ENCODE results near the gene ERICH3.

The ERICH3 gene

GRCh38 chr1:74584185-74584584, 89.4 kb downstream of the ERICH3 start:
- no peak overlapping the region for H3K4me3 ChIP-seq (ENCODE audit: low read length)
- TF ChIP-seq, protein P1, sequence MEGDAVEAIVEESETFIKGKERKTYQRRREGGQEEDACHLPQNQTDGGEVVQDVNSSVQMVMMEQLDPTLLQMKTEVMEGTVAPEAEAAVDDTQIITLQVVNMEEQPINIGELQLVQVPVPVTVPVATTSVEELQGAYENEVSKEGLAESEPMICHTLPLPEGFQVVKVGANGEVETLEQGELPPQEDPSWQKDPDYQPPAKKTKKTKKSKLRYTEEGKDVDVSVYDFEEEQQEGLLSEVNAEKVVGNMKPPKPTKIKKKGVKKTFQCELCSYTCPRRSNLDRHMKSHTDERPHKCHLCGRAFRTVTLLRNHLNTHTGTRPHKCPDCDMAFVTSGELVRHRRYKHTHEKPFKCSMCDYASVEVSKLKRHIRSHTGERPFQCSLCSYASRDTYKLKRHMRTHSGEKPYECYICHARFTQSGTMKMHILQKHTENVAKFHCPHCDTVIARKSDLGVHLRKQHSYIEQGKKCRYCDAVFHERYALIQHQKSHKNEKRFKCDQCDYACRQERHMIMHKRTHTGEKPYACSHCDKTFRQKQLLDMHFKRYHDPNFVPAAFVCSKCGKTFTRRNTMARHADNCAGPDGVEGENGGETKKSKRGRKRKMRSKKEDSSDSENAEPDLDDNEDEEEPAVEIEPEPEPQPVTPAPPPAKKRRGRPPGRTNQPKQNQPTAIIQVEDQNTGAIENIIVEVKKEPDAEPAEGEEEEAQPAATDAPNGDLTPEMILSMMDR (IDR thresholded peaks at IDR 0.05; ENCODE audit: insufficient read depth, low read depth, low read length, missing control alignments) = no peak
- DNase-seq (ENCODE audit: low read depth) = no peak

- H3K4me3 ChIP-seq (ENCODE audit: low read length) = no peak overlapping the region
- DNase-seq (ENCODE audit: low read depth) = no peak
- TF ChIP-seq, protein P1 (IDR thresholded peaks at IDR 0.05; ENCODE audit: insufficient read depth, low read depth, low read length, missing control alignments) = no peak
Observed at GRCh38 chr1:74583397-74583796, 90.2 kb downstream of the ERICH3 start.

- TF ChIP-seq, protein P1 (IDR thresholded peaks at IDR 0.05; ENCODE audit: insufficient read depth, low read depth, low read length, missing control alignments) = no peak
- H3K4me3 ChIP-seq (ENCODE audit: low read length) = no peak overlapping the region
- DNase-seq (ENCODE audit: low read depth) = no peak
Observed at GRCh38 chr1:74579425-74579824, 94.2 kb downstream of the ERICH3 start.

GRCh38 chr1:74578101-74578500, 95.5 kb downstream of the ERICH3 start:
- no peak for DNase-seq (ENCODE audit: low read depth)
- H3K4me3 ChIP-seq (ENCODE audit: low read length) = no peak overlapping the region
- TF ChIP-seq, protein P1 (IDR thresholded peaks at IDR 0.05; ENCODE audit: insufficient read depth, low read depth, low read length, missing control alignments) = no peak

DNA sequence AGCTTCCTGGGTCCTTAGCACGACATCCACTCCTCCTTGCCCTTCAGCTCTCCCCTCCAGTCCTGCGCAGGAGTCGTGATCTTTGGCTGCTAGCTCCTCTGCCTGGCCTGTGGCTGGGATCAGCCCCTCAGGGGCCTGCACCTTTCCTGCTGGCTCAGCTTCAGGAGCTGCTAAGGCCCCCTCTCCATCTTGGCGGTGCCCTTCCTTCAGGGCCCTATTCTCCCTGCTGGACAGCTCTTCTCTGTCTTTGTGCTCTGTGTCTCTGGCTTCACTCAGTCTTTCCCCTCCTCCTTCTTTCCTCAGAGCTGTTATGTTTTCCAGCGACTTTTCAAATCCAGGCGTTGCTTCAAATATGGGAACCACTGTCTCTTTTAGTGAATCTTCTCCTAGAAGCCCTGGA, 101.7 kb downstream of the ERICH3 start:
- H3K4me3 ChIP-seq (ENCODE audit: low read length) = no peak overlapping the region
- TF ChIP-seq, protein P1 (IDR thresholded peaks at IDR 0.05; ENCODE audit: insufficient read depth, low read depth, low read length, missing control alignments) = no peak
- DNase-seq (ENCODE audit: low read depth) = no peak

DNA sequence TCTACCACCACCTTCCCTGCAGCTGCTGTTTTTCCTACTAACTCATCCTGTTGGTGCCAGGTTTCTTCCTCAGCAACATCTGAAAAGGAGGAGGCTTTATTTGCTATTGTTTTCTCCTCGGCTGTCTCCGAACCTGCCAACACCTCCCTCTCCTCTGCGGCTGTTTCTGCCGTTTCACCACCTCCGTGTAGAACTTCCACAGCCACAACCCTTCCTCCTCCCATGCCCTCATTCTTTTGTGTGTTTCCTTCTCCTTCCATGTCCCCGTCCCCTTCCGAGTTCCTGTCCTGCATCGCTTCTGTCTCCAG, 102.1 kb downstream of the ERICH3 start:
- TF ChIP-seq, protein P1 (IDR thresholded peaks at IDR 0.05; ENCODE audit: insufficient read depth, low read depth, low read length, missing control alignments) = no peak
- H3K4me3 ChIP-seq (ENCODE audit: low read length) = no peak overlapping the region
- no peak for DNase-seq (ENCODE audit: low read depth)

DNA sequence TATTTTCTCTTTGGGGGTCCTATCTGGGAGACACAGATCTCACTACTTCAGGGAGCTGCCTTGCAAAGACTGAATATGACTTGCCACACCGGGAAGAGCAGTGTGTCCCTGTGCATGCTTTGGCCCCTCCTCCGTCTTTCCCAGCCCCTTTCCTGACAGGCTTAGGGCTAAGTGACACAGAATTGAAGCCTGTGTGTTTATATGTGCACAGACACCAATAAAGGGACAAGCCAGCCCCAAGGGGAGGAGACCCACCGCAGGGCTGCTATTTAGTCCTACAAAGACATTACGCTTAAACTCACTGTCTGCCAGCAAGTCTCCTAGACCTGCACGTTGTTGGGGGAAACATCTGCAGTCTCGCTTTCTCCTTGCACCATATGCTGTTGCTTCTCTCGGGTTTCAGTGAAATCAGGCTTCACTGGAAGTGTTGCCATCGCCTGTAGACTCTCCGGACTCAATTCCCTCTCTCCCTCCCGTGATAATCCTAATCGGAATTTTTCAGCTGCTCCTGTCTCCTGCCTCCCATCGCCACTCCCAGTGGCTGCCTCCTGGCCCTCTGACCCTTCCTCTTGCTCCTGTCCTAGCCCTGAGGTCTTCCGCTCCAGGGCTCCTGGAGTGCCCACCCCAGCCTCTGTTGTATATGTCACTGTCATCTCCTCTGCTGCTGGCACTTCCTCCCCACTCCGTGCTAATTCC, 102.6 kb downstream of the ERICH3 start:
- no peak for DNase-seq (ENCODE audit: low read depth)
- TF ChIP-seq, protein P1 (IDR thresholded peaks at IDR 0.05; ENCODE audit: insufficient read depth, low read depth, low read length, missing control alignments) = no peak
- no peak overlapping the region for H3K4me3 ChIP-seq (ENCODE audit: low read length)
